HT1080 (cell line): ENCODE data around the gene C2CD4A. TPM values are rescaled to one million over a fixed set of nuclear protein-coding genes. Genes with fewer than 3 reads are reported as not detected.

Experiments
- DNase-seq: peaks from one replicate; pipeline ENCODE4 v3.0.0-alpha.2; 2015; ENCODE audit warnings: low read depth
- total RNA-seq: library from RNA; depleted of rRNA; stranded (reverse); fragments of >200 nt; shearing (Covaris generic); gene quantifications from 2 replicates; pipeline ENCODE4 v1.2.3, GENCODE V29; 2014

Gene C2CD4A
- total RNA-seq, 1 experiment from 2014 or later, result not detected

DNA sequence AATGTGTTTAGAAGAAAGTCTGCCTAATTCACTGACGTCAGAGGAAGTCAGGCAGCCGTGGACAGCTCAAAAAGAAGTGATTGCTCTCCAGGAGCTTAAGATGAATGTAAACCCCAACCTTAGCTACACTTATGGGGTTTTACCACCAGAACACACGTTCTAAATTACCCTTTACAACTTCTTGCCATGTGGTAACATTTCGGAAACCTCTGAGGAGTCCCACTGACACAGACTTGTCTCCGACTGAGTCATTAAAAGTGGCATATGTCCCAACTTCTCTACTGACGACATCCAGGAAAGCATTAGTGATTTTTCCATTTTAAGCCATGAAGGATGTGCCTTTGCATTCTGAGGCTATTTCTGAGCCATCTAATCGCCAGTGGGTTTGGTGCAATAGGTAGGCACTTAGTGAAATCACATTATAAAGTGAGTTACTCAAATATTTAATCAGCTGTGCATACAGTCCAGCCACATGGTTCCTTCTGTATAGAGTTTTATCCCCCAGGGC, 32.4 kb downstream of the C2CD4A start:
- DNase-seq, result peak; percentile 71

GRCh38 chr15:62103431-62103830, 36.7 kb downstream of the C2CD4A start:
- DNase-seq, result no peak

- no peak for DNase-seq
Observed at GRCh38 chr15:62104401-62104800, 37.6 kb downstream of the C2CD4A start.

DNA sequence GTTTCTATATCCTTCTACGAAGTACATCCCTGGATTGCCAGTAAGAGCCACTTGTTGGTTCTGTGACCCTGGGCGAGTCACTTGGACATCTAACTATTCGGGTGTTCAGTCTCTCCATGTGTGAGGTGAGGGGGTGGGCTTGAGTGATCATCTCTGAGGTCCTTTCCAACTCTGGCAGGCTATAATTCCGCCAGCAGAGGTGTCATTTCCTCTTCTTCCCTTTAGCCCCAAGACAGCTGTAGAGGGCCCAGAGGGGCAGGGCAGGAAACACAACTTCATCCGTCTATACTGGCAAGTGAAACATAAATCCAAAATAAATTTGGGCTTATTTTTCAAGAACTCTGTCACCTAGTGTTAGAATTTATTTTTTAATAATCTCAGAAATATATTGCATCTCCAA, 38.1 kb downstream of the C2CD4A start:
- peak; percentile 6 for DNase-seq

GRCh38 chr15:62105266-62105665, 38.5 kb downstream of the C2CD4A start:
- DNase-seq, result no peak

DNA sequence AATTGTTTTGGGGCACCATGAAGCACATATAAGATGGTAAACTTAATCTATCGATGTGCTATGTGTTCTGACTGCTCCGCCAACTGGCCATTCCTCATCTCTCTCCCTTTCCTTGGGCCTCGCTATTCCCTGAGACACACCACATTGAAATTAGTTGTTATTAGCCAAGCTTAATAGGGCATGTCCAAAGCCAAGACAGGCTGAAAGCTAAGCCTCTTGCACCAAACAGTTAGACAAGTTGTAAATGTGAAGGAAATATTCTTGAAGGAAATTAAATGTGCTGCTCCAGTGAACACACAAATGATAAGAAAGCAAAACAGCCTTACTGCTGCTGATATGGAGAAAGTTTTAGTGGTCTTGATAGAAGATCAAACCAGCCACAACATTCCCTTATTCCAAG, 39.3 kb downstream of the C2CD4A start:
- DNase-seq, result no peak

DNA sequence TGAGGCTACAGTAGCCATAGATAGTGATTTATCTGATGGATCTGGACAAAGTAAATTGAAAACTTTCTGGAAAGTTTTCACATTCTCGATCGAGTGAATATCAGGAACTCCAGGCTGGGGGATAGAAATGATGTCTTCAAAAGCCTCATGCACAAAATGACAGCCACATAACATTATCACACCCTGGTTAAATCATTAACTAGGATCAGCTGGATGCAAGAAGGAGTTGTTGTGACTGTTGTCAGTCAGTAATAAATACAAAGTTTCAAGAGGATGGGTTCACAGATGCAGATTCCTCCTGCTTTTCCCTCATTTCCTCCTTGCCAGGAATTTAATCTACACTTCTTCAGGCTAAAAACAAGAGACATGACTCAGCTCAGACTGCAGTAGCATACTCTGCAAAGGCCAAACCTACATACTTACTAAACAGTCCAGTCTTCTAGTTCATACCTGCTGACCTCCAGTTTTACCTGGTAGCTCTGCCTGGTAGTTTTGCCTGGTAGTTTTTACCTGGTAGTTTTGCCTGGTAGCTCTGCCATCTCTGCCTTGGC, 40.9 kb downstream of the C2CD4A start:
- peak; percentile 5 for DNase-seq

GRCh38 chr15:62108411-62108810, 41.6 kb downstream of the C2CD4A start:
- DNase-seq, result no peak

DNA sequence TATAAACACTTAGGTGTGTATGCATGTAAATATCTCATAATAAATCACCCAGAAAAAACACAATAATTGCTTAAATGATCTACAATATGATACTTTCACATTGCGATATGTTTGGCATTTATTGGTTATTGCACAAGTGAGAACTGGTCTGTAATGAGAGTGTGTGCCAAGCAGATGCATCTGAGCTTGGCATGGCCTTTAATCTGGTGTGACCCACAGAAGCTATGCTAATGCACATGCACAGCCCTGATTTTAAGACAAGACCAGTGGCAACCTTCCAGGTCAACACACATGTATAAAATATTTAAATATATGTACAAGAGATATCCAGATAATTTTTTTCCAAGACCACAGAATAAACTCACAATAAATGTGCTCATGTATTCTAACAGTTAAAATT, 42.7 kb downstream of the C2CD4A start:
- no peak for DNase-seq

GRCh38 chr15:62109982-62110851, 43.4 kb downstream of the C2CD4A start:
- DNase-seq, result peak; percentile 80

GRCh38 chr15:62112081-62112480, 45.3 kb downstream of the C2CD4A start:
- no peak for DNase-seq

- peak; percentile 91 for DNase-seq
Observed at GRCh38 chr15:62112616-62113593, 46.1 kb downstream of the C2CD4A start.

GRCh38 chr15:62115847-62116246, 49.1 kb downstream of the C2CD4A start:
- DNase-seq, result no peak

- DNase-seq, result no peak
Observed at GRCh38 chr15:62118520-62119226, 51.9 kb downstream of the C2CD4A start.

DNA sequence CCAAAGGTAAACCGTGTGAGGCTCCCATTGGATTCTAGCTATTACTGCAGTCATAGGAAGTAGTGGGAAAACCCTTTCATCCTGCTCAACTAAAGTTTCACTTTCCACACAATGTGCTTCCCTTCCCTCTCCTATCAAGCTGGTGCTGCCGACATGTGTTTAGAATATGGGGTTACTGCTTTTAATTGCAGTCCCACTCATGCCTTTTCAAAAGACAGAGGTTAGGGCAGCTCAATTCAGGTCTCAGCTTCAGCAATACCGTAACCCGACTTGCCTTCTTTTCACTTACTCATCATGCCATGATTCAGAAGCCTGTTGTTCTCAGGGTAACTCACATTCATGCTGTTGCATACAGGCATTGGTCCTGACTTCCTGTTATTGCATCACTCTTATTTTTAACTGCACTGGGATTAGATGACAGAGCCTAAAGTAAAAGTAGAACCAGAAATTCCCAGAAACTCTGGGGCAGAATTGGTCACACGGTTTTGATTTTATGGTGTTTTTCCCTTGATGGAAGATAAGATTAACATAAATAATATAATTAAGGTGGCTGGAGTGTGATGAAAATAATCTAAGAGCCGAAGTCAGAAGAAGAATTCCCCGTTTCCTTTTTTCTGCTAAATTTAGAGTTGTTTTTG, 52.6 kb downstream of the C2CD4A start:
- DNase-seq, result peak; percentile 93

GRCh38 chr15:62119874-62120273, 53.1 kb downstream of the C2CD4A start:
- no peak for DNase-seq
